GM12864 (cell line): ENCODE measurements around the gene CD180.
"Not testable (repeated sequence)": the region's sequence is repeated elsewhere in the genome, so short reads cannot be mapped to it uniquely, and the experiment has no call there.

Experiments
- DNase-seq: peaks from one replicate; pipeline ENCODE4 v3.0.0-alpha.2; 2011; ENCODE audit warnings: low read depth
- H3K4me3 ChIP-seq: 2 replicates; pipeline ENCODE4 v1.5.1; 2011; ENCODE audit warnings: mild to moderate bottlenecking, low read depth, low read length, control low read depth
- CTCF ChIP-seq: IDR thresholded peaks from 2 replicates; pipeline ENCODE4 v1.5.1; 2011; ENCODE audit warnings: low read depth, mild to moderate bottlenecking, moderate library complexity, low read length, control low read depth, inconsistent platforms; ENCODE audit errors: missing control alignments

Gene CD180

GRCh38 chr5:67179697-67180361, 16.8 kb downstream of the CD180 start:
- no peak for DNase-seq
- TF ChIP-seq CTCF, result no peak
- no peak overlapping the region for H3K4me3 ChIP-seq

DNA sequence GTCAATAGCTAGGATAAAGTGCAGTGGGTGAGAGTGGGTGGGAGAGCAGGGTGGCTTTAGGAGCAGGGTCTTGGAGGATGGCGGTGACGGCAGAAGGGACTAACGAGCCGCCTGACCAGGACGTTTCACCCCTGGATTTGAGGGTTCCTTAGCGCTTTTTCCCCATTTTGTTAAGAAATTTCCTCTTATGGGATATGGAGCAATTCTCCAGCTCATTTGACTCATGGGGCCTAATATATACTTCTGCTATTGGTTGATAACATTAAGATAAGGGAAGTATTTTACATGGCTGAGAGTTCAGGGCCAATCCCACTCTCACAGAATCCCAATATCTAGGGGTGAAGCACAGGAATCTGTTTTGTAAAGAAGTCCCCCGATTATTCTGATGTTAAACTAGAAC, 17.6 kb downstream of the CD180 start:
- no peak for DNase-seq
- TF ChIP-seq CTCF, result no peak
- H3K4me3 ChIP-seq, result no peak overlapping the region

GRCh38 chr5:67178085-67178484, 18.5 kb downstream of the CD180 start:
- H3K4me3 ChIP-seq, result no peak overlapping the region
- no peak for DNase-seq
- TF ChIP-seq CTCF, result no peak

DNA sequence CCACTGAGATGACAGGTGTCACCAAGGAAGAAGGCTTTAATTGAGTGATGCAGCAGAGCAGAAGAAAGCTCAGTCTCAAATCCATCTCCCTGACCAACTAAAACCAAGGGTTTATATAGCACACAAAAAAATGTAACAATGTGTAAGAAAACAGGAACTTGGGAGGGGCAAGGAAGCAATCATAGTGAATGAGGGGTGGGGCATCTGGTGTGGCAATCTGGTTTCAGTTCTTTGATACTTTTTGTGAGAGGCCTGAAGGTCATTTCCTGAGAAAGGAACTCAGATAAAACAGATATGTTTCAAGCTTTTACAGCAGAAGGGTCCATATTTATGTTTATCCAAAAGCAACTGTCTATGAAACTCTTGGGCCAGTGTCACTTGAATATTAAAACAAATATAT, 19.7 kb downstream of the CD180 start:
- no peak for TF ChIP-seq CTCF
- DNase-seq, result no peak
- no peak overlapping the region for H3K4me3 ChIP-seq

DNA sequence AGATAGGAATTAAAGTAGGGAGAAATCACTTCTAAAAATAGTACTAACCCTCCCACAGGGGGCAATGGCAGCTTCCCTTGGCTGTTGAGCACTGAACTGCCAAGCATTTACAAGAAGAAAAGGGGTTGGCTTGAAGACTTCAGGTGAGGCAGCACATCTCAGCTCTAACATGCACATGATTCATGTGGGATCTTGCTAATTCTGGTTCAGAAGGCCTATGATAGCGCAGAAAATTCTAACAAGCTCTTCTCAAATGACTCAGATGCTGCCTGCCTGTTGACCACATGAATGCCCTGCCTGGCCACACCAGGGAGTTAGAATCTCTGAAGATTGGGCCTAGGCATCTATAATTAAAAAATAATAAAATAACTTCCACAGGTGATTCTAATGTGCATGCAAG, 22.6 kb downstream of the CD180 start:
- DNase-seq, result no peak
- no peak overlapping the region for H3K4me3 ChIP-seq
- TF ChIP-seq CTCF, result no peak

- H3K4me3 ChIP-seq, DNase-seq: not testable (repeated sequence)
Measured at GRCh38 chr5:67173351-67173750, 23.2 kb downstream of the CD180 start.

- no peak overlapping the region for H3K4me3 ChIP-seq
- no peak for DNase-seq
- TF ChIP-seq CTCF, result no peak
Measured at GRCh38 chr5:67170767-67171166, 25.8 kb downstream of the CD180 start.
